Measurements from ENCODE around the gene FAM50A.

FAM50A gene

GRCh38 chrX:154469114-154469513, 25.2 kb downstream of the FAM50A start:
- Histone ChIP-seq H3K9me3 (ENCODE audit: control extremely low read depth in 1 of 5, control insufficient read depth in 4 of 5, insufficient read depth in 2 of 5, low read depth in 1 of 5, low read length in 4 of 5) (peaks cover 0 to 5% (median 0%) of the 10 kb centered on the region in 5 experiments), H3K27ac (ENCODE audit: insufficient read depth in 1 of 2, low read depth in 1 of 2, low read length in 2 of 2, poor library complexity in 1 of 2, severe bottlenecking in 2 of 2) (no peak overlapping the region), H3K4me3 (ENCODE audit: control insufficient read depth in 1 of 7, extremely low read depth in 1 of 7, insufficient read depth in 4 of 7, low read depth in 2 of 7, low read length in 6 of 7) (no peak overlapping the region), H3K4me1 (ENCODE audit: control extremely low read depth in 1 of 4, control insufficient read depth in 4 of 4, insufficient read depth in 4 of 4, low read length in 3 of 4) (no peaks in the 10 kb centered on the region), H3K36me3 (ENCODE audit: control insufficient read depth in 4 of 4, insufficient read depth in 4 of 4, low read length in 3 of 4) (peaks cover 0 to 7% (median 5%) of the 10 kb centered on the region in 4 experiments), H3K27me3 (replicated peaks in 2 of 5; ENCODE audit: control insufficient read depth in 4 of 5, insufficient read depth in 5 of 5, low read length in 4 of 5) (peaks cover 0 to 6% (median 0%) of the 10 kb centered on the region in 5 experiments)
- DNase-seq = no peak
- 92% methylated on average over 8 of the region's 9 CpGs for WGBS (ENCODE audit: insufficient coverage)
- POLR2A ChIA-PET = no interaction called here
- CTCF ChIA-PET = no interaction called here

GRCh38 chrX:154469880-154470279, 25.9 kb downstream of the FAM50A start:
- 98% methylated on average over 18 of the region's 18 CpGs for WGBS (ENCODE audit: insufficient coverage)
- peaks cover 0 to 7% (median 5%) of the 10 kb centered on the region in 4 experiments for H3K36me3 ChIP-seq (ENCODE audit: control insufficient read depth in 4 of 4, insufficient read depth in 4 of 4, low read length in 3 of 4)
- no peak for DNase-seq
- H3K4me3 ChIP-seq (ENCODE audit: control insufficient read depth in 1 of 7, extremely low read depth in 1 of 7, insufficient read depth in 4 of 7, low read depth in 2 of 7, low read length in 6 of 7) = no peak overlapping the region
- H3K9me3 ChIP-seq (ENCODE audit: control extremely low read depth in 1 of 5, control insufficient read depth in 4 of 5, insufficient read depth in 2 of 5, low read depth in 1 of 5, low read length in 4 of 5) = peaks cover 0 to 5% (median 0%) of the 10 kb centered on the region in 5 experiments
- no peak overlapping the region for H3K27ac ChIP-seq (ENCODE audit: insufficient read depth in 1 of 2, low read depth in 1 of 2, low read length in 2 of 2, poor library complexity in 1 of 2, severe bottlenecking in 2 of 2)
- ChIA-PET POLR2A (no interaction called here), CTCF (no interaction called here)
- H3K4me1 ChIP-seq (ENCODE audit: control extremely low read depth in 1 of 4, control insufficient read depth in 4 of 4, insufficient read depth in 4 of 4, low read length in 3 of 4) = no peaks in the 10 kb centered on the region
- no peaks in the 10 kb centered on the region for H3K27me3 ChIP-seq (replicated peaks in 2 of 5; ENCODE audit: control insufficient read depth in 4 of 5, insufficient read depth in 5 of 5, low read length in 4 of 5)

- CTCF ChIA-PET = no interaction called here
- Histone ChIP-seq H3K36me3 (ENCODE audit: control insufficient read depth in 4 of 4, insufficient read depth in 4 of 4, low read length in 3 of 4) (peaks cover 0 to 7% (median 5%) of the 10 kb centered on the region in 4 experiments), H3K27ac (ENCODE audit: insufficient read depth in 1 of 2, low read depth in 1 of 2, low read length in 2 of 2, poor library complexity in 1 of 2, severe bottlenecking in 2 of 2) (no peak overlapping the region), H3K27me3 (replicated peaks in 2 of 5; ENCODE audit: control insufficient read depth in 4 of 5, insufficient read depth in 5 of 5, low read length in 4 of 5) (no peaks in the 10 kb centered on the region), H3K4me3 (ENCODE audit: control insufficient read depth in 1 of 7, extremely low read depth in 1 of 7, insufficient read depth in 4 of 7, low read depth in 2 of 7, low read length in 6 of 7) (no peak overlapping the region), H3K4me1 (ENCODE audit: control extremely low read depth in 1 of 4, control insufficient read depth in 4 of 4, insufficient read depth in 4 of 4, low read length in 3 of 4) (no peaks in the 10 kb centered on the region), H3K9me3 (ENCODE audit: control extremely low read depth in 1 of 5, control insufficient read depth in 4 of 5, insufficient read depth in 2 of 5, low read depth in 1 of 5, low read length in 4 of 5) (peaks cover 0 to 5% (median 0%) of the 10 kb centered on the region in 5 experiments)
- POLR2A ChIA-PET = no interaction called here
- no peak for DNase-seq
- WGBS (ENCODE audit: insufficient coverage) = over 99% methylated on average over 12 of the region's 14 CpGs
Observed at GRCh38 chrX:154470434-154470833, 26.5 kb downstream of the FAM50A start.

- ChIA-PET CTCF (no interaction called here), POLR2A (no interaction called here)
- Histone ChIP-seq H3K9me3 (ENCODE audit: control extremely low read depth in 1 of 5, control insufficient read depth in 4 of 5, insufficient read depth in 2 of 5, low read depth in 1 of 5, low read length in 4 of 5) (peaks cover 0 to 5% (median 0%) of the 10 kb centered on the region in 5 experiments), H3K27ac (ENCODE audit: insufficient read depth in 1 of 2, low read depth in 1 of 2, low read length in 2 of 2, poor library complexity in 1 of 2, severe bottlenecking in 2 of 2) (no peak overlapping the region), H3K4me3 (ENCODE audit: control insufficient read depth in 1 of 7, extremely low read depth in 1 of 7, insufficient read depth in 4 of 7, low read depth in 2 of 7, low read length in 6 of 7) (no peak overlapping the region), H3K4me1 (ENCODE audit: control extremely low read depth in 1 of 4, control insufficient read depth in 4 of 4, insufficient read depth in 4 of 4, low read length in 3 of 4) (no peaks in the 10 kb centered on the region), H3K27me3 (replicated peaks in 2 of 5; ENCODE audit: control insufficient read depth in 4 of 5, insufficient read depth in 5 of 5, low read length in 4 of 5) (no peaks in the 10 kb centered on the region), H3K36me3 (ENCODE audit: control insufficient read depth in 4 of 4, insufficient read depth in 4 of 4, low read length in 3 of 4) (peaks cover 0 to 6% (median 4%) of the 10 kb centered on the region in 4 experiments)
- WGBS (ENCODE audit: insufficient coverage) = 93% methylated on average over 20 of the region's 23 CpGs
- no peak for DNase-seq
Observed at GRCh38 chrX:154470914-154471568, 27.1 kb downstream of the FAM50A start.

GRCh38 chrX:154471839-154472684, 28.1 kb downstream of the FAM50A start:
- no peak for DNase-seq
- ChIA-PET POLR2A (no interaction called here), CTCF (interaction anchor here (1.6 to 1.7 kb wide), 2 partner anchors 55 to 60 kb away, joined by 3 to 4 read pairs; no protein-coding TSS in a partner anchor)
- no peaks in the 10 kb centered on the region for H3K27me3 ChIP-seq (replicated peaks in 2 of 5; ENCODE audit: control insufficient read depth in 4 of 5, insufficient read depth in 5 of 5, low read length in 4 of 5)
- peaks cover 0 to 5% (median 0%) of the 10 kb centered on the region in 5 experiments for H3K9me3 ChIP-seq (ENCODE audit: control extremely low read depth in 1 of 5, control insufficient read depth in 4 of 5, insufficient read depth in 2 of 5, low read depth in 1 of 5, low read length in 4 of 5)
- WGBS (ENCODE audit: insufficient coverage) = 91% methylated on average over 17 of the region's 23 CpGs
- H3K4me3 ChIP-seq (ENCODE audit: control insufficient read depth in 1 of 7, extremely low read depth in 1 of 7, insufficient read depth in 4 of 7, low read depth in 2 of 7, low read length in 6 of 7) = no peak overlapping the region
- H3K4me1 ChIP-seq (ENCODE audit: control extremely low read depth in 1 of 4, control insufficient read depth in 4 of 4, insufficient read depth in 4 of 4, low read length in 3 of 4) = no peaks in the 10 kb centered on the region
- H3K27ac ChIP-seq (ENCODE audit: insufficient read depth in 1 of 2, low read depth in 1 of 2, low read length in 2 of 2, poor library complexity in 1 of 2, severe bottlenecking in 2 of 2) = no peak overlapping the region
- peaks cover 0 to 4% (median 2%) of the 10 kb centered on the region in 4 experiments for H3K36me3 ChIP-seq (ENCODE audit: control insufficient read depth in 4 of 4, insufficient read depth in 4 of 4, low read length in 3 of 4)

GRCh38 chrX:154472685-154473632, 29.0 kb downstream of the FAM50A start:
- POLR2A ChIA-PET = interaction anchor here (0.6 kb wide), 1 partner anchor 110 kb away, joined by 3 read pairs; no protein-coding TSS in a partner anchor
- WGBS (ENCODE audit: insufficient coverage) = 81% methylated on average over 14 of the region's 28 CpGs
- H3K9me3 ChIP-seq (ENCODE audit: control extremely low read depth in 1 of 5, control insufficient read depth in 4 of 5, insufficient read depth in 2 of 5, low read depth in 1 of 5, low read length in 4 of 5) = peaks cover 0 to 5% (median 0%) of the 10 kb centered on the region in 5 experiments

More at GRCh38 chrX:154472685-154473632, 29.0 kb downstream of the FAM50A start:
- Histone ChIP-seq H3K27ac (ENCODE audit: insufficient read depth in 1 of 2, low read depth in 1 of 2, low read length in 2 of 2, poor library complexity in 1 of 2, severe bottlenecking in 2 of 2) (no peak overlapping the region), H3K4me1 (ENCODE audit: control extremely low read depth in 1 of 4, control insufficient read depth in 4 of 4, insufficient read depth in 4 of 4, low read length in 3 of 4) (peaks cover 0 to 2% (median 0%) of the 10 kb centered on the region in 4 experiments), H3K36me3 (ENCODE audit: control insufficient read depth in 4 of 4, insufficient read depth in 4 of 4, low read length in 3 of 4) (peaks cover 0 to 4% (median under 1%) of the 10 kb centered on the region in 4 experiments), H3K27me3 (replicated peaks in 2 of 5; ENCODE audit: control insufficient read depth in 4 of 5, insufficient read depth in 5 of 5, low read length in 4 of 5) (no peaks in the 10 kb centered on the region), H3K4me3 (ENCODE audit: control insufficient read depth in 1 of 7, extremely low read depth in 1 of 7, insufficient read depth in 4 of 7, low read depth in 2 of 7, low read length in 6 of 7) (no peak overlapping the region)
- CTCF ChIA-PET = interaction anchor here (1.1 to 1.7 kb wide), 3 partner anchors 11 to 61 kb away, joined by 3 to 5 read pairs (median 4); no protein-coding TSS in a partner anchor
- DNase-seq = no peak
